Measurements from ENCODE around the gene CHCHD4.

DNA sequence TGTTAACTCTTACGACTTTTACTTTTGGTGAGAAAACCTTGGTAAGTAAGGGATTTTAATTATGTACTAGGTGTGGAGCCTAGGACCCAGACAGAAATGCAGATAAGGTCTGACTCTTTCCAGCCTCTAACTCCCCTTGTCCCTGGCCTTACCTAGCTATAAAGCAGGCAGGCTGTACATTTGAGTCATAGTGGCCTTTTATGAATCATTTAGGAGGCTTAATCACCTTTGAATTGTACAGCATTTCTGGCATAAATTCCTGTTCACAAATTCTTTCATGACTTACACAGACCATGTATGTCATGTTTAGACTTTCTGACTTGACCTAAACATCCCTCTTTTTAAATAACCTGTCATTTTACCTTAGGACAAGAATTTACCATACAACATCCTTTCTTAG lies 47.4 kb downstream of the CHCHD4 start:
- TF ChIP-seq, protein P1, sequence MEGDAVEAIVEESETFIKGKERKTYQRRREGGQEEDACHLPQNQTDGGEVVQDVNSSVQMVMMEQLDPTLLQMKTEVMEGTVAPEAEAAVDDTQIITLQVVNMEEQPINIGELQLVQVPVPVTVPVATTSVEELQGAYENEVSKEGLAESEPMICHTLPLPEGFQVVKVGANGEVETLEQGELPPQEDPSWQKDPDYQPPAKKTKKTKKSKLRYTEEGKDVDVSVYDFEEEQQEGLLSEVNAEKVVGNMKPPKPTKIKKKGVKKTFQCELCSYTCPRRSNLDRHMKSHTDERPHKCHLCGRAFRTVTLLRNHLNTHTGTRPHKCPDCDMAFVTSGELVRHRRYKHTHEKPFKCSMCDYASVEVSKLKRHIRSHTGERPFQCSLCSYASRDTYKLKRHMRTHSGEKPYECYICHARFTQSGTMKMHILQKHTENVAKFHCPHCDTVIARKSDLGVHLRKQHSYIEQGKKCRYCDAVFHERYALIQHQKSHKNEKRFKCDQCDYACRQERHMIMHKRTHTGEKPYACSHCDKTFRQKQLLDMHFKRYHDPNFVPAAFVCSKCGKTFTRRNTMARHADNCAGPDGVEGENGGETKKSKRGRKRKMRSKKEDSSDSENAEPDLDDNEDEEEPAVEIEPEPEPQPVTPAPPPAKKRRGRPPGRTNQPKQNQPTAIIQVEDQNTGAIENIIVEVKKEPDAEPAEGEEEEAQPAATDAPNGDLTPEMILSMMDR (conservative IDR thresholded peaks at IDR 0.05 in 1 of 2, IDR thresholded peaks at IDR 0.05 in 1 of 2; ENCODE audit: low read depth in 1 of 2, low read length in 2 of 2): no peak
- no peak for TF ChIP-seq EZH2 (IDR thresholded peaks at IDR 0.05; ENCODE audit: low read length, missing control alignments)

Data from fibroblast of lung (primary cell).